Measurements from ENCODE around the gene AADAT. TPM values are rescaled to one million over a fixed set of nuclear protein-coding genes. Genes with fewer than 3 reads are reported as not detected.

AADAT gene
- total and polyA plus RNA-seq, 8 donors = 11.0 to 71.4 (median 52.7) TPM

GRCh38 chr4:170038232-170038631, 51.5 kb downstream of the AADAT start:
- ATAC-seq (no peak), DNase-seq (no peak)
- H3K9me3 ChIP-seq = no peaks in the 10 kb centered on the region
- H3K27me3 ChIP-seq = no peaks in the 10 kb centered on the region
- no peak overlapping the region for H3K27ac ChIP-seq
- intact Hi-C loops (cut with DNase I) = no loop called here
- TF ChIP-seq CTCF (IDR thresholded peaks at IDR 0.05) = no peak
- H3K36me3 ChIP-seq = no peaks in the 10 kb centered on the region
- H3K4me1 ChIP-seq = no peaks in the 10 kb centered on the region
- H3K4me3 ChIP-seq = no peak overlapping the region

GRCh38 chr4:170037481-170037880, 52.3 kb downstream of the AADAT start:
- ATAC-seq (no peak), DNase-seq (no peak)
- Histone ChIP-seq H3K9me3 (no peaks in the 10 kb centered on the region), H3K4me3 (no peak overlapping the region), H3K4me1 (no peaks in the 10 kb centered on the region), H3K27ac (no peak overlapping the region), H3K27me3 (no peaks in the 10 kb centered on the region), H3K36me3 (no peaks in the 10 kb centered on the region)
- TF ChIP-seq CTCF (IDR thresholded peaks at IDR 0.05) = no peak
- intact Hi-C loops (cut with DNase I) = no loop called here

- H3K27ac ChIP-seq = no peak overlapping the region
- ATAC-seq (no peak), DNase-seq (no peak)
- intact Hi-C loops (cut with DNase I) = no loop called here
- H3K9me3 ChIP-seq = no peaks in the 10 kb centered on the region
- TF ChIP-seq CTCF (IDR thresholded peaks at IDR 0.05) = no peak
- no peak overlapping the region for H3K4me3 ChIP-seq
- H3K27me3 ChIP-seq = no peaks in the 10 kb centered on the region
- H3K36me3 ChIP-seq = no peaks in the 10 kb centered on the region
- no peaks in the 10 kb centered on the region for H3K4me1 ChIP-seq
Measured at GRCh38 chr4:170035845-170036244, 53.9 kb downstream of the AADAT start.

- no peaks in the 10 kb centered on the region for H3K36me3 ChIP-seq
- intact Hi-C loops (cut with DNase I) = no loop called here
- H3K4me1 ChIP-seq = no peaks in the 10 kb centered on the region
- H3K4me3 ChIP-seq = no peak overlapping the region
- no peaks in the 10 kb centered on the region for H3K9me3 ChIP-seq
- H3K27me3 ChIP-seq = no peaks in the 10 kb centered on the region
- H3K27ac ChIP-seq = no peak overlapping the region
- no peak for TF ChIP-seq CTCF (IDR thresholded peaks at IDR 0.05)
- DNase-seq (no peak), ATAC-seq (no peak)
Measured at GRCh38 chr4:170035231-170035630, 54.5 kb downstream of the AADAT start.

GRCh38 chr4:170033999-170034398, 55.8 kb downstream of the AADAT start:
- H3K9me3 ChIP-seq = no peaks in the 10 kb centered on the region
- no peak overlapping the region for H3K4me3 ChIP-seq
- ATAC-seq (no peak), DNase-seq (no peak)
- H3K4me1 ChIP-seq = no peaks in the 10 kb centered on the region
- intact Hi-C loops (cut with DNase I) = no loop called here
- H3K36me3 ChIP-seq = no peaks in the 10 kb centered on the region
- no peak for TF ChIP-seq CTCF (IDR thresholded peaks at IDR 0.05)
- H3K27me3 ChIP-seq = no peaks in the 10 kb centered on the region
- H3K27ac ChIP-seq = no peak overlapping the region

Data from left lung (tissue), 10 donors.